ENCODE measurements around the gene ENTPD6.
A peak's percentile ranks its signal among the peaks of the same experiment; 100 is the strongest.

Gene ENTPD6

GRCh38 chr20:25188218-25188617 lies 7.3 kb upstream of the ENTPD6 start:
- DNase-seq: no peak

- no peak for DNase-seq
Measured at GRCh38 chr20:25191051-25191450, 4.5 kb upstream of the ENTPD6 start.

- DNase-seq: no peak
Measured at GRCh38 chr20:25191689-25192088, 3.8 kb upstream of the ENTPD6 start.

- no peak for DNase-seq
Measured at GRCh38 chr20:25193843-25194242, 1.7 kb upstream of the ENTPD6 start.

GRCh38 chr20:25194333-25194972 lies 1.1 kb upstream of the ENTPD6 start:
- no peak for DNase-seq

GRCh38 chr20:25195962-25196785 lies 662 bp downstream of the ENTPD6 start:
- peak; percentile 9 for DNase-seq

GRCh38 chr20:25196786-25197120 lies 1.2 kb downstream of the ENTPD6 start:
- DNase-seq: no peak

- DNase-seq: no peak
Measured at GRCh38 chr20:25197183-25197869, 1.8 kb downstream of the ENTPD6 start.

GRCh38 chr20:25197870-25198190 lies 2.3 kb downstream of the ENTPD6 start:
- no peak for DNase-seq

- peak; percentile 18 for DNase-seq
Measured at GRCh38 chr20:25198663-25199383, 3.3 kb downstream of the ENTPD6 start.

- no peak for DNase-seq
Measured at GRCh38 chr20:25199473-25200260, 4.2 kb downstream of the ENTPD6 start.

GRCh38 chr20:25203089-25203488 lies 7.6 kb downstream of the ENTPD6 start:
- DNase-seq: no peak

- no peak for DNase-seq
Measured at GRCh38 chr20:25203871-25204320, 8.4 kb downstream of the ENTPD6 start.

- no peak for DNase-seq
Measured at GRCh38 chr20:25204550-25205276, 9.2 kb downstream of the ENTPD6 start.

GRCh38 chr20:25205277-25206062 lies 10.0 kb downstream of the ENTPD6 start:
- no peak for DNase-seq

GRCh38 chr20:25206063-25206403 lies 10.5 kb downstream of the ENTPD6 start:
- DNase-seq: no peak

- no peak for DNase-seq
Measured at GRCh38 chr20:25206548-25206947, 11.0 kb downstream of the ENTPD6 start.

- no peak for DNase-seq
Measured at GRCh38 chr20:25207149-25207959, 11.8 kb downstream of the ENTPD6 start.

- no peak for DNase-seq
Measured at GRCh38 chr20:25207960-25208534, 12.5 kb downstream of the ENTPD6 start.

- DNase-seq: no peak
Measured at GRCh38 chr20:25209400-25209799, 13.9 kb downstream of the ENTPD6 start.
